Hematopoietic multipotent progenitor cell (in vitro differentiated cells): Measurements from ENCODE around the gene DNMT3A. TPM values are rescaled to one million over a fixed set of nuclear protein-coding genes. Genes with fewer than 3 reads are reported as not detected.
A peak's percentile ranks its signal among the peaks of the same experiment; 100 is the strongest.

ENCODE experiments used
- DNase-seq, 3 donors: peaks; one replicate each; pipeline ENCODE4 v3.0.0-alpha.2; 2011 to 2015; ENCODE audit warnings: low read depth in 2 of 3, low spot score in 2 of 3
- total RNA-seq: library from RNA; depleted of rRNA; stranded (reverse); fragments of >200 nt; gene quantifications from one replicate; pipeline ENCODE4 v1.2.3, GENCODE V29; 2012

Gene DNMT3A
- total RNA-seq, 1 donor: 80.0 TPM

- DNase-seq: no peak
Observed at GRCh38 chr2:25246558-25247290, 95.0 kb downstream of the DNMT3A start.

GRCh38 chr2:25246001-25246400 lies 95.7 kb downstream of the DNMT3A start:
- DNase-seq: no peak

GRCh38 chr2:25245141-25245540 lies 96.6 kb downstream of the DNMT3A start:
- no peak for DNase-seq

- no peak for DNase-seq
Observed at GRCh38 chr2:25243995-25244394, 97.7 kb downstream of the DNMT3A start.

- no peak for DNase-seq
Observed at GRCh38 chr2:25241452-25241851, 100.3 kb downstream of the DNMT3A start.

GRCh38 chr2:25240636-25241035 lies 101.1 kb downstream of the DNMT3A start:
- DNase-seq: no peak

- no peak for DNase-seq
Observed at GRCh38 chr2:25238920-25239319, 102.8 kb downstream of the DNMT3A start.

- no peak for DNase-seq
Observed at GRCh38 chr2:25237764-25238163, 104.0 kb downstream of the DNMT3A start.

GRCh38 chr2:25236736-25237135 lies 105.0 kb downstream of the DNMT3A start:
- no peak for DNase-seq

GRCh38 chr2:25234738-25235137 lies 107.0 kb downstream of the DNMT3A start:
- DNase-seq: no peak

GRCh38 chr2:25233916-25234605 lies 107.7 kb downstream of the DNMT3A start:
- DNase-seq: no peak

GRCh38 chr2:25232248-25232825 lies 109.4 kb downstream of the DNMT3A start:
- no peak for DNase-seq

- DNase-seq: no peak
Observed at GRCh38 chr2:25230948-25231311, 110.8 kb downstream of the DNMT3A start.

- no peak for DNase-seq
Observed at GRCh38 chr2:25230198-25230947, 111.4 kb downstream of the DNMT3A start.

- DNase-seq: no peak
Observed at GRCh38 chr2:25229279-25230197, 112.2 kb downstream of the DNMT3A start.

- DNase-seq: peak in 2 of 3 donors; percentile 59 to 81
Observed at GRCh38 chr2:25228848-25229278, 112.9 kb downstream of the DNMT3A start.

- no peak for DNase-seq
Observed at GRCh38 chr2:25227576-25227975, 114.1 kb downstream of the DNMT3A start.

GRCh38 chr2:25226827-25227226 lies 114.9 kb downstream of the DNMT3A start:
- DNase-seq: no peak

- DNase-seq: no peak
Observed at GRCh38 chr2:25222477-25223121, 119.1 kb downstream of the DNMT3A start.

- DNase-seq: no peak
Observed at GRCh38 chr2:25221579-25221978, 120.1 kb downstream of the DNMT3A start.
